HG02642 (cell line): ENCODE data around the gene IL24.

ENCODE experiments used
- ATAC-seq: cut with Tn5 transposase; IDR thresholded peaks from one replicate; pipeline ENCODE4 v1.9.1; 2021; ENCODE audit warnings: mild to moderate bottlenecking; ENCODE audit not compliant: unreplicated experiment, poor library complexity

The IL24 gene

GRCh38 chr1:206902702-206903101 lies 5.5 kb downstream of the IL24 start:
- ATAC-seq = no peak

- no peak for ATAC-seq
Measured at GRCh38 chr1:206903687-206904086, 6.4 kb downstream of the IL24 start.

GRCh38 chr1:206904423-206905142 lies 7.3 kb downstream of the IL24 start:
- no peak for ATAC-seq

- ATAC-seq = peak; percentile 71
Measured at GRCh38 chr1:206905295-206906164, 8.3 kb downstream of the IL24 start.

- no peak for ATAC-seq
Measured at GRCh38 chr1:206907304-206907991, 10.2 kb downstream of the IL24 start.

- no peak for ATAC-seq
Measured at GRCh38 chr1:206908038-206908437, 10.8 kb downstream of the IL24 start.

GRCh38 chr1:206909161-206909882 lies 12.1 kb downstream of the IL24 start:
- ATAC-seq = no peak

- no peak for ATAC-seq
Measured at GRCh38 chr1:206909883-206910318, 12.7 kb downstream of the IL24 start.

GRCh38 chr1:206911064-206911663 lies 13.9 kb downstream of the IL24 start:
- no peak for ATAC-seq

GRCh38 chr1:206912445-206913095 lies 15.3 kb downstream of the IL24 start:
- peak; percentile 53 for ATAC-seq

- no peak for ATAC-seq
Measured at GRCh38 chr1:206913766-206914537, 16.7 kb downstream of the IL24 start.

GRCh38 chr1:206915030-206915735 lies 17.9 kb downstream of the IL24 start:
- ATAC-seq = no peak

GRCh38 chr1:206916000-206916709 lies 18.9 kb downstream of the IL24 start:
- ATAC-seq = no peak

- no peak for ATAC-seq
Measured at GRCh38 chr1:206918076-206918475, 20.8 kb downstream of the IL24 start.

GRCh38 chr1:206921772-206922265 lies 24.6 kb downstream of the IL24 start, which contains the start of gene FCMR:
TSS of gene FCMR (minus strand) at chr1:206921941. CDS start at chr1:206921854, 87 bp downstream.
- ATAC-seq = peak; percentile 20

- no peak for ATAC-seq
Measured at GRCh38 chr1:206922524-206922923, 25.3 kb downstream of the IL24 start.
